Smooth muscle cell (in vitro differentiated cells): ENCODE results near the gene FRAS1. TPM values are rescaled to one million over a fixed set of nuclear protein-coding genes. Genes with fewer than 3 reads are reported as not detected.

Experiments
- DNase-seq: peaks from one replicate; lab custom pipeline; 2025; ENCODE audit not compliant: unreplicated experiment; lab: John Stamatoyannopoulos, UW
- H2AFZ ChIP-seq: fragments of 200-600 bp; sonication (generic); 2 replicates; pipeline ENCODE4 v1.6.0; 2016; ENCODE audit warnings: antibody characterized with exemption, low read depth, mild to moderate bottlenecking
- H3F3A ChIP-seq: fragments of 200-600 bp; sonication (generic); 2 replicates; pipeline ENCODE4 v1.6.0; 2017; ENCODE audit warnings: antibody characterized with exemption, low read depth
- H3K27ac ChIP-seq: fragments of 200-600 bp; sonication (generic); 2 replicates; pipeline ENCODE4 v1.5.1; 2016; ENCODE audit warnings: low read depth, mild to moderate bottlenecking
- H3K27me3 ChIP-seq: fragments of 200-600 bp; sonication (generic); 2 replicates; pipeline ENCODE4 v1.6.1; 2016; ENCODE audit warnings: low read depth, mild to moderate bottlenecking
- H3K36me3 ChIP-seq: fragments of 200-600 bp; sonication (generic); 2 replicates; pipeline ENCODE4 v1.5.1; 2016; ENCODE audit warnings: low read depth
- H3K4me1 ChIP-seq: fragments of 200-600 bp; sonication (generic); 2 replicates; pipeline ENCODE4 v1.5.1; 2016; ENCODE audit warnings: low read depth
- H3K4me2 ChIP-seq: fragments of 200-600 bp; sonication (generic); 2 replicates; pipeline ENCODE4 v1.6.0; 2016; ENCODE audit warnings: mild to moderate bottlenecking
- H3K4me3 ChIP-seq: fragments of 200-600 bp; sonication (generic); 2 replicates; pipeline ENCODE4 v1.5.1; 2016; ENCODE audit warnings: mild to moderate bottlenecking
- H3K79me2 ChIP-seq: fragments of 200-600 bp; sonication (generic); 2 replicates; pipeline ENCODE4 v1.6.0; 2016; ENCODE audit warnings: low read depth, mild to moderate bottlenecking
- H3K9ac ChIP-seq: fragments of 200-600 bp; sonication (generic); 2 replicates; pipeline ENCODE4 v1.6.0; 2016; ENCODE audit warnings: low read depth
- H3K9me3 ChIP-seq: fragments of 200-600 bp; sonication (generic); replicated peaks from 2 replicates; pipeline ENCODE4 v1.5.1; 2016; ENCODE audit warnings: low read depth
- H4K20me1 ChIP-seq: fragments of 200-600 bp; sonication (generic); 2 replicates; pipeline ENCODE4 v1.6.0; 2016; ENCODE audit warnings: low read depth
- WGBS: methylation state at CpG from one replicate; pipeline ENCODE4 v1.1.7; 2016; ENCODE audit warnings: low lambda C conversion rate; 5-methylcytosine and 5-hydroxymethylcytosine counted together
- polyA plus RNA-seq: library from polyadenylated mRNA; unstranded; fragments of >200 nt; fragmentation: Nextera tagmentation; extraction: Ambion mirVana; gene quantifications from 2 replicates; pipeline ENCODE4 v1.2.1, GENCODE V29; 2016
- total RNA-seq: library from RNA; depleted of rRNA; stranded (reverse); fragments of >200 nt; gene quantifications from 2 replicates; pipeline ENCODE4 v1.2.3, GENCODE V29; 2014
- TF ChIP-seq, protein P1 (sequence below): fragments of 200-600 bp; sonication (generic); IDR thresholded peaks from 2 replicates; pipeline ENCODE4 v1.5.1; 2017; ENCODE audit warnings: borderline replicate concordance, mild to moderate bottlenecking, antibody characterized with exemption; ENCODE audit not compliant: insufficient read depth, poor library complexity, severe bottlenecking

FRAS1 gene
- total and polyA plus RNA-seq, 2 experiments from 2014 or later: 0.55 to 8.1 TPM

- Histone ChIP-seq H3K9me3 (no peaks in the 10 kb centered on the region), H3K4me1 (no peaks in the 10 kb centered on the region), H2AFZ (no peak overlapping the region), H3K27me3 (no peaks in the 10 kb centered on the region), H3K79me2 (no peaks in the 10 kb centered on the region), H3F3A (no peaks in the 10 kb centered on the region), H3K4me2 (no peak overlapping the region), H3K9ac (peak overlapping the region; percentile 31), H4K20me1 (no peaks in the 10 kb centered on the region), H3K27ac (peak overlapping the region; percentile 72), H3K4me3 (no peak overlapping the region), H3K36me3 (no peaks in the 10 kb centered on the region)
- DNase-seq: no peak
- 88% methylated on average over 5 of the region's 5 CpGs for WGBS
- TF ChIP-seq, protein P1, sequence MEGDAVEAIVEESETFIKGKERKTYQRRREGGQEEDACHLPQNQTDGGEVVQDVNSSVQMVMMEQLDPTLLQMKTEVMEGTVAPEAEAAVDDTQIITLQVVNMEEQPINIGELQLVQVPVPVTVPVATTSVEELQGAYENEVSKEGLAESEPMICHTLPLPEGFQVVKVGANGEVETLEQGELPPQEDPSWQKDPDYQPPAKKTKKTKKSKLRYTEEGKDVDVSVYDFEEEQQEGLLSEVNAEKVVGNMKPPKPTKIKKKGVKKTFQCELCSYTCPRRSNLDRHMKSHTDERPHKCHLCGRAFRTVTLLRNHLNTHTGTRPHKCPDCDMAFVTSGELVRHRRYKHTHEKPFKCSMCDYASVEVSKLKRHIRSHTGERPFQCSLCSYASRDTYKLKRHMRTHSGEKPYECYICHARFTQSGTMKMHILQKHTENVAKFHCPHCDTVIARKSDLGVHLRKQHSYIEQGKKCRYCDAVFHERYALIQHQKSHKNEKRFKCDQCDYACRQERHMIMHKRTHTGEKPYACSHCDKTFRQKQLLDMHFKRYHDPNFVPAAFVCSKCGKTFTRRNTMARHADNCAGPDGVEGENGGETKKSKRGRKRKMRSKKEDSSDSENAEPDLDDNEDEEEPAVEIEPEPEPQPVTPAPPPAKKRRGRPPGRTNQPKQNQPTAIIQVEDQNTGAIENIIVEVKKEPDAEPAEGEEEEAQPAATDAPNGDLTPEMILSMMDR: no peak
Observed at GRCh38 chr4:78533854-78534253, 476.7 kb downstream of the FRAS1 start.

DNA sequence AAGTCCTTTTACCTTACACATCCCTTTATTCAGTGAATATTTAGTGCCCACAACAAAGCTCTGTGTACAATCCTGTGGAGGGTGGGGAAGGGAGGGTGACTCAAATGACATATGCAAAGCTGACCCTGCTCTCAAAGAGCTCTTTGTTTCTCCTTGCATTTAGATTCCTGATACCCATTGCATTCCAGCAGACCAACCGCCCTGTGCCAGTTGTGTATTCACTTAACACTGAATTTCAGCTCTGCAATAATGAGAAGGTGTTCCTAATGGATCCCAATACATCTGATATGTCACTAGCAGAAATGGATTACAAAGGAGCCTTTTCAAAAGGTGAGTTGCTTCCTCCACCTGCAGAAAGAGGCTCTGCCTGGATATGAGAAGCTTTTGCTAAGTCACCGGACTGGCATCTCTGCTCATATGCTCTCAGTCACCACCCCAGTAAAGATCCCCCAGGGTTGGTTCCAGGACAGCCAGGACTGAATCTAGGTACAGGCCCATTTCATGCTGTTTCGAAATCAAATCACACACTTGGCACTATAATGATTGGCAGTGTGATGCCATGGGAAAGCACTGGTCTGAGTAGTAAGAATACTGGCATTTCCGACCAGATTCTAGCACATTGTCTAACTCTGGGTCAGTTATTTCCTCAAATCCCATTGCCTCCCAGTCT is 477.3 kb downstream of the FRAS1 start:
- H3K4me3 ChIP-seq: no peak overlapping the region
- H4K20me1 ChIP-seq: no peaks in the 10 kb centered on the region
- H3K79me2 ChIP-seq: no peaks in the 10 kb centered on the region
- no peak overlapping the region for H2AFZ ChIP-seq
- no peak for DNase-seq
- H3K36me3 ChIP-seq: no peaks in the 10 kb centered on the region
- H3K27ac ChIP-seq: peak overlapping the region; percentile 72
- H3K9me3 ChIP-seq: no peaks in the 10 kb centered on the region
- H3K27me3 ChIP-seq: no peaks in the 10 kb centered on the region
- H3K4me1 ChIP-seq: no peaks in the 10 kb centered on the region
- peak overlapping the region; percentile 12 for H3K4me2 ChIP-seq
- no peaks in the 10 kb centered on the region for H3F3A ChIP-seq
- 86% methylated on average over 4 of the region's 4 CpGs for WGBS
- peak overlapping the region; percentile 11 for H3K9ac ChIP-seq
- TF ChIP-seq, protein P1: no peak

GRCh38 chr4:78542373-78542772 is 485.2 kb downstream of the FRAS1 start:
- Histone ChIP-seq H3K9me3 (no peaks in the 10 kb centered on the region), H3K27ac (no peak overlapping the region), H3K36me3 (no peaks in the 10 kb centered on the region), H3K9ac (no peak overlapping the region), H3K79me2 (no peaks in the 10 kb centered on the region), H3K4me1 (no peaks in the 10 kb centered on the region), H3F3A (no peaks in the 10 kb centered on the region), H3K4me2 (no peak overlapping the region), H4K20me1 (no peaks in the 10 kb centered on the region), H2AFZ (no peak overlapping the region), H3K27me3 (no peaks in the 10 kb centered on the region), H3K4me3 (no peak overlapping the region)
- TF ChIP-seq, protein P1: no peak
- 88% methylated on average over 5 of the region's 5 CpGs for WGBS
- no peak for DNase-seq

GRCh38 chr4:78543424-78544125 is 486.5 kb downstream of the FRAS1 start:
- H3K36me3 ChIP-seq: no peaks in the 10 kb centered on the region

More at GRCh38 chr4:78543424-78544125, 486.5 kb downstream of the FRAS1 start:
- Histone ChIP-seq H2AFZ (no peak overlapping the region), H3K79me2 (no peaks in the 10 kb centered on the region), H3K27me3 (no peaks in the 10 kb centered on the region), H3K9ac (no peak overlapping the region), H3K4me3 (no peak overlapping the region), H4K20me1 (no peaks in the 10 kb centered on the region), H3F3A (no peaks in the 10 kb centered on the region), H3K4me2 (no peak overlapping the region), H3K9me3 (no peaks in the 10 kb centered on the region), H3K4me1 (no peaks in the 10 kb centered on the region), H3K27ac (no peak overlapping the region)
- TF ChIP-seq, protein P1: no peak
- no peak for DNase-seq
- WGBS: 92% methylated on average over 2 of the region's 2 CpGs
